PC-3 (cell line): ENCODE results near the gene GLRX.

Experiments used
- CTCF ChIP-seq: fragments of 300-600 bp; sonication (generic); conservative IDR thresholded peaks from 2 replicates; pipeline ENCODE4 v1.5.1; 2017; ENCODE audit warnings: antibody characterized with exemption, low read depth, mild to moderate bottlenecking, low read length
- EZH2 ChIP-seq: fragments of 300-600 bp; sonication (generic); IDR thresholded peaks from one replicate; pipeline ENCODE4 v1.6.1; 2017; ENCODE audit warnings: antibody characterized with exemption, mild to moderate bottlenecking, low read length; ENCODE audit not compliant: unreplicated experiment
- EZH2phosphoT487 ChIP-seq: fragments of 300-600 bp; sonication (generic); IDR thresholded peaks from 2 replicates; pipeline ENCODE4 v1.6.1; 2018; ENCODE audit warnings: mild to moderate bottlenecking, antibody characterized with exemption, low read length, borderline replicate concordance

GRCh38 chr5:95800553-95800952 lies 22.0 kb downstream of the GLRX start:
- TF ChIP-seq CTCF, result no peak
- TF ChIP-seq EZH2, result no peak
- no peak for TF ChIP-seq EZH2phosphoT487
